ENCODE results near the gene SYNPO. TPM values are rescaled to one million over a fixed set of nuclear protein-coding genes. Genes with fewer than 3 reads are reported as not detected.

Gene SYNPO
- total RNA-seq, 1 donor from 2014 or later: 715 TPM

GRCh38 chr5:150644058-150644457 lies 3.6 kb downstream of the SYNPO start:
- H3K9me3 ChIP-seq (replicated peaks): no peaks in the 10 kb centered on the region
- H3K4me3 ChIP-seq: peak overlapping the region; percentile 66
- intact Hi-C loops (cut with micrococcal nuclease): no loop called here
- peaks cover 100% of the 10 kb centered on the region for H3K4me1 ChIP-seq
- H3K27ac ChIP-seq (replicated peaks): peak overlapping the region; percentile 97
- TF ChIP-seq, protein P1, sequence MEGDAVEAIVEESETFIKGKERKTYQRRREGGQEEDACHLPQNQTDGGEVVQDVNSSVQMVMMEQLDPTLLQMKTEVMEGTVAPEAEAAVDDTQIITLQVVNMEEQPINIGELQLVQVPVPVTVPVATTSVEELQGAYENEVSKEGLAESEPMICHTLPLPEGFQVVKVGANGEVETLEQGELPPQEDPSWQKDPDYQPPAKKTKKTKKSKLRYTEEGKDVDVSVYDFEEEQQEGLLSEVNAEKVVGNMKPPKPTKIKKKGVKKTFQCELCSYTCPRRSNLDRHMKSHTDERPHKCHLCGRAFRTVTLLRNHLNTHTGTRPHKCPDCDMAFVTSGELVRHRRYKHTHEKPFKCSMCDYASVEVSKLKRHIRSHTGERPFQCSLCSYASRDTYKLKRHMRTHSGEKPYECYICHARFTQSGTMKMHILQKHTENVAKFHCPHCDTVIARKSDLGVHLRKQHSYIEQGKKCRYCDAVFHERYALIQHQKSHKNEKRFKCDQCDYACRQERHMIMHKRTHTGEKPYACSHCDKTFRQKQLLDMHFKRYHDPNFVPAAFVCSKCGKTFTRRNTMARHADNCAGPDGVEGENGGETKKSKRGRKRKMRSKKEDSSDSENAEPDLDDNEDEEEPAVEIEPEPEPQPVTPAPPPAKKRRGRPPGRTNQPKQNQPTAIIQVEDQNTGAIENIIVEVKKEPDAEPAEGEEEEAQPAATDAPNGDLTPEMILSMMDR (IDR thresholded peaks at IDR 0.05; ENCODE audit: borderline replicate concordance): no peak
- peak; percentile 8 for DNase-seq
- no peaks in the 10 kb centered on the region for H3K27me3 ChIP-seq (ENCODE audit: low read depth)
- peaks cover 11% of the 10 kb centered on the region for H3K36me3 ChIP-seq

DNA sequence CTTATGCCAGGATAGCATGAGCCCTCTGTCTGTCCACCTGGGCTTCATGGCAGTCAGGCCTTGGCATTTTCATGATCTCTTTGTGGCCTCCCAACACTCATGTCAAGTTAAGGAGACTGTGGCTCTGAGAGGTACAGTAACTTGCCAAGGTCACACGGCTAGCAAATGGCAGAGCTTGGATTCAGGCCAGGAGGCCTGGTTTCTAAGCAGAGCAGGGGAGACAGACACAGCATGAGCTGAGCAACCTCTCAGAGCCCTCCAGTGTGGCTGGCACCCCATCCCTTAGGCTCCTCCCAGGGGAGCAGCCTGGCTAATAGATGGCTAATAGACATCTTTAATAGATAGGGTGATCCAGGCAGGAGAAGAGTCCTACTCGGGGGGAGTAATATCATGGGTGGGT lies 4.1 kb downstream of the SYNPO start:
- peaks cover 16% of the 10 kb centered on the region for H3K36me3 ChIP-seq
- no peaks in the 10 kb centered on the region for H3K9me3 ChIP-seq (replicated peaks)
- DNase-seq: peak; percentile 65
- peak overlapping the region; percentile 97 for H3K27ac ChIP-seq (replicated peaks)
- H3K4me1 ChIP-seq: peaks cover 100% of the 10 kb centered on the region
- intact Hi-C loops (cut with micrococcal nuclease): no loop called here
- TF ChIP-seq, protein P1 (IDR thresholded peaks at IDR 0.05; ENCODE audit: borderline replicate concordance): no peak
- H3K4me3 ChIP-seq: peak overlapping the region; percentile 66
- H3K27me3 ChIP-seq (ENCODE audit: low read depth): no peaks in the 10 kb centered on the region

GRCh38 chr5:150645070-150645700 lies 4.7 kb downstream of the SYNPO start:
- TF ChIP-seq, protein P1 (IDR thresholded peaks at IDR 0.05; ENCODE audit: borderline replicate concordance): no peak
- DNase-seq: peak; percentile 78
- H3K27ac ChIP-seq (replicated peaks): peak overlapping the region; percentile 97
- intact Hi-C loops (cut with micrococcal nuclease): no loop called here
- peaks cover 100% of the 10 kb centered on the region for H3K4me1 ChIP-seq
- H3K9me3 ChIP-seq (replicated peaks): no peaks in the 10 kb centered on the region
- H3K36me3 ChIP-seq: peaks cover 22% of the 10 kb centered on the region
- peak overlapping the region; percentile 66 for H3K4me3 ChIP-seq
- H3K27me3 ChIP-seq (ENCODE audit: low read depth): no peaks in the 10 kb centered on the region

DNA sequence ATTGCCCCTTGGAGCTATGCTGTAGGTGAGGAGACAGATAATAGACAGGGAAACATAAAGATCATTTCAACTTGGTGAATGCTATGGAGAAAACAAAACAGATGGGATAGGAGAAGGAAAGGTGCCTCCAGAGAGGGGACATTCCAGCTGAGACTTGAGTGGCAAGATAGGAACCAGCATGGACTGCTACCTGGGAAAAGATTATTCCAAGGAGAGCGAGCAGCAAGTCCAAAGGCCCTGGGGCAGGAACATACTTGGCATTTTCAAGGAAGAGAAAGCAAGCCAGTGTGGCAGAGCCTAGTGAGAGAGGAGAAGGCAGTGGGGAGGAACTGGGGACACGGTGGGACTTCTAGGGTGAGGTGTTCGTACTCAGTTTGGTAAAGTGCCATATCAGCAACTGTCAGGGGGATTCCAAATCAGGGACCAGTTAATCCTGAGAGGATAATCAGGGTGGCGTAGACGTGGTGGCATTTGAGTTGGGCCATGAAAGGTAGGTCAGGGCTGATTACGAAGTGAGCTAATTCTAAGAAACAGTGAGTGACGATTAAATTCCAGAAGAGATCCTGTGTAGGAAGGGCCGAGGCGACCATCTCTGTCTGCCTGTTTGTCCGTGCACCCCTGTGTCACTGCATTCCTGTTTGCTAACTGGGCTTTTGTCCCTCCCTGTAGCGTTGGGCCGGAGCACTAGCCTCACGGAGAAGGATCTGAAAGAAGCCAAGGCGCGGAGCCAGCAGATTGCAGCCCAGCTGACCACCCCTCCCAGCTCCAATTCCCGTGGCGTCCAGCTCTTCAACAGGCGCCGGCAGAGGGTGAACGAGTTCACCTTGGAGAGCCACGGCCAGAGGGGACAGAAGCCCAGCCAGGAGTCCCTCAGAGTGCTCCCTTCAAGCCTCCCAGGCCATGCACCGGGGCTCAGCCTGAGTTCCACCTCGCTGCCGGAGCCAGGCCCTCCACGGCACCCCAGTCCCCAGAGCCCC lies 7.1 kb downstream of the SYNPO start:
- intact Hi-C loops (cut with micrococcal nuclease): no loop called here
- H3K36me3 ChIP-seq: peaks cover 45% of the 10 kb centered on the region
- no peaks in the 10 kb centered on the region for H3K27me3 ChIP-seq (ENCODE audit: low read depth)

More for the DNA sequence above, 7.1 kb downstream of the SYNPO start:
- DNase-seq: peak; percentile 85
- Histone ChIP-seq H3K27ac (replicated peaks) (peak overlapping the region; percentile 97), H3K4me1 (peaks cover 100% of the 10 kb centered on the region), H3K4me3 (peak overlapping the region; percentile 35), H3K9me3 (replicated peaks) (no peaks in the 10 kb centered on the region)
- TF ChIP-seq, protein P1 (IDR thresholded peaks at IDR 0.05; ENCODE audit: borderline replicate concordance): no peak

All from left ventricle myocardium inferior (tissue), 1 donor.